ENCODE results near the gene BUD31.

GRCh38 chr7:99390941-99391602 is 17.7 kb upstream of the BUD31 start:
- TF ChIP-seq CTCF (IDR thresholded peaks at IDR 0.05) (no peak), ZFX (IDR thresholded peaks at IDR 0.05; ENCODE audit: borderline replicate concordance) (no peak)
